GM18870 (cell line): ENCODE data around the gene PDLIM1.

Experiments used
- ATAC-seq: cut with Tn5 transposase; IDR thresholded peaks from one replicate; pipeline ENCODE4 v1.9.1; 2021; ENCODE audit warnings: moderate library complexity; ENCODE audit not compliant: unreplicated experiment

PDLIM1 gene, protein sequence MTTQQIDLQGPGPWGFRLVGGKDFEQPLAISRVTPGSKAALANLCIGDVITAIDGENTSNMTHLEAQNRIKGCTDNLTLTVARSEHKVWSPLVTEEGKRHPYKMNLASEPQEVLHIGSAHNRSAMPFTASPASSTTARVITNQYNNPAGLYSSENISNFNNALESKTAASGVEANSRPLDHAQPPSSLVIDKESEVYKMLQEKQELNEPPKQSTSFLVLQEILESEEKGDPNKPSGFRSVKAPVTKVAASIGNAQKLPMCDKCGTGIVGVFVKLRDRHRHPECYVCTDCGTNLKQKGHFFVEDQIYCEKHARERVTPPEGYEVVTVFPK

DNA sequence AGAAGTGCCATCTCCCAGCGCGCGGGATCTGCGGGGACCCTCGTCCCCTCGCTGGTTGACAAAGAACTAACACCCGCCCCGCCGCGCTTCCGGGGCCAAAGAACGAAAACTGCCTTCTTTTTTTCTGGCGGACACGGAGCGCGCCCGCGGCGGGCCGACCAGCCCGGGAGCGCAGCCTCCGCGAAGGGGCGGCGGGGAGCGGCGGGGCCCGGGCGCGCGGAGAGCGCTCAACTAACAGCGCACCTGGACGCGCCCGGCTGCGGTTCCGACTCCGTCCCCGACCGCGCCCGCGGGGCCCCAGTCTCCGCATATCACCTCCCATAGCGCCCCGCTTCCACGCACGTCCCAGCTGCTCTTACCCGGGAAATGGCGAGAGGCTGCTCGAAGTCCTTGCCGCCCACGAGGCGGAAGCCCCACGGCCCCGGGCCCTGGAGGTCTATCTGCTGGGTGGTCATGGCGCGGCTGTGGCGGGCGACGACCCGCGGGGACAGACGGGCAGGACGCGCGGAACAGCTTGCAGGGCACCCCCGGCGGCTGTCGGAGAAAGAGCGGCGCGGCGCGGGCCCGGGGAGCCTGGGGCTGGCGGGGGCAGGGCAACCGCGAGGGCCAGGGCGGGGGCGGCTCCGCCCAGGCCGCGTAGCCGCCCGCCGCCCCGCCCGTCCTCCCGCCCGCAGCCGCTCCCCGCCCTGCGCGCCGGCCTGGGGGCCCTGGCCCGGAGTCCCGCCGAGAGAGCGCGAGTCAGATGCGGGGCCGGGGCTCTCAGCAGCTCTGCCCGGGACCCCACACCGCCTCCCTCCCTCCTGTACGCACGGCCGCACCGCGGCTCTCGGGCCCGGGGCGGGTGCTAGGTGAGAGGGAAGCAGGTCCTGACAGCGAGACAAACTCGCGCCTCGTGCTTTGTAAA lies at the start of gene PDLIM1:
PDLIM1 (minus strand) TSS at position 543 of the 904 bp plus-strand sequence; CDS start at position 455, 88 bp downstream.
- no peak for ATAC-seq

DNA sequence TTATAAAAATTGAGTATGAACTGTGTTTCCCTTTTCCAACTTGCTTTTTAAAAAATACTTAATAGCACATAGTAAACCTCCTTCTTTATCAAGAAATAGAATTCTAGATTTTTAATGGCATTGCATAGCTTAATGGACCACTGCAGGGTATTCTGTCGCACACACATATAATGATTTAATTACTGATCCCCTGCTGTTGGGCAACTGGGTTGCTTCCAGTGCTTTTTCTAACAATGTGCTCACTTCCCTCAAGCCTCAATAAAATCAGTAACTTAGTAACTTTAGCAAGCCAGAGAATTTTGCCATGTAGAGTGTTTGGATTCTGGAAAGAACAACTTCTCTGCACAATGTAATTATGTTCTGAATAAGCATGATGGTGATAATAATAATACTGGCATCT lies 49.1 kb upstream of the PDLIM1 start:
- no peak for ATAC-seq

DNA sequence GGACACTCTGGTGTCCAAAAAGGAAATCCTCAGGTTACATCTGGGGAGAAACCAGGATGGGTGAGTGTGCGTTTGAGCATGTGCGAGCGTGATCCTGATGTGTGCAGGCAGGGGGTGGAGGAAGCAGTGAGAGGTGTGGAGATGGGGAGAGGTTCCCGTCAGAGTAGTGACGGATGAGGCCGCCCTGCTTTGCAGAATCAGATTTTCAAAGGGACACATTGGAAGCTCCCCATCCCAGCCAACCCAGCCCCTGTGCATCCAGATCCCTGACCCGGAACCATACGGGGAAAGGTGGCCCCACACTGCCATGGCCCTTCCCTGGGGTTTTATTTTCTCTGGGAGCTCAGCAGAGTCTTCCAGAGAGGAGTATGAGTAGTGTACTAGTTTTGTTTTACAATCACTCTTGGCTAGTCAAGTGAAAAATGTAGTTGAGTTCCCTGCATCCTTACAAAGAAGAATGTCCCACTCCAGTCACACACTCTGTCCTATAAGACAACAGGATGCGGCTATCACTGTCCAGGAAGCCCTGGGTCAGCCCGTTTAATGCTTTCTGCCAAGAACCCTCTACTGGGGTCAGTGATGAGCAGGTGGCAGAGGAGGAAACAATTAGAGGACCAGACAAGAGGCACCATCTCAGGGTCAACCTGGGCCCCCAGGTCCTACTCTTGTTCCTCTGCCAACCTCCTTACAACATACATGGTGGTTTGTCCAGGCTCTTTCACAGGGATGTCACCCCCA lies 46.8 kb upstream of the PDLIM1 start:
- no peak for ATAC-seq

- no peak for ATAC-seq
Measured at GRCh38 chr10:95336702-95337101, 45.9 kb upstream of the PDLIM1 start.

GRCh38 chr10:95335933-95336699 lies 45.3 kb upstream of the PDLIM1 start:
- no peak for ATAC-seq

DNA sequence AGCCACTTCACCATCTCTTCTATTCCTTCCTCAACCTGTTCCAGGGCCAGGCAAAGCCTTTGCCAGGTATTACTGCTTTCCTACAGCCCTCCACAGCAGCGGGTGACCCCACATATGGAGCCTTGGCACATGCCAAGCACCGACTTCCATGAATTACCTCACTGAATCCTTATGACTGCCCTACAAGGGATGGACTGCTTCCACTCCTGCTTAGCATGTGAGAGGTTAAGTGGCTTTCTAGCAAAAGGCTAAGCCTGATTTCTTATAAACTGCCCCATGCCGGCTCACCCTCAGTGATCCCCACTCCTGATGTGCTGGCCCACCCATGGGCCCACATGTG lies 44.0 kb upstream of the PDLIM1 start:
- ATAC-seq: no peak

GRCh38 chr10:95333997-95334804 lies 43.4 kb upstream of the PDLIM1 start:
- ATAC-seq: no peak

DNA sequence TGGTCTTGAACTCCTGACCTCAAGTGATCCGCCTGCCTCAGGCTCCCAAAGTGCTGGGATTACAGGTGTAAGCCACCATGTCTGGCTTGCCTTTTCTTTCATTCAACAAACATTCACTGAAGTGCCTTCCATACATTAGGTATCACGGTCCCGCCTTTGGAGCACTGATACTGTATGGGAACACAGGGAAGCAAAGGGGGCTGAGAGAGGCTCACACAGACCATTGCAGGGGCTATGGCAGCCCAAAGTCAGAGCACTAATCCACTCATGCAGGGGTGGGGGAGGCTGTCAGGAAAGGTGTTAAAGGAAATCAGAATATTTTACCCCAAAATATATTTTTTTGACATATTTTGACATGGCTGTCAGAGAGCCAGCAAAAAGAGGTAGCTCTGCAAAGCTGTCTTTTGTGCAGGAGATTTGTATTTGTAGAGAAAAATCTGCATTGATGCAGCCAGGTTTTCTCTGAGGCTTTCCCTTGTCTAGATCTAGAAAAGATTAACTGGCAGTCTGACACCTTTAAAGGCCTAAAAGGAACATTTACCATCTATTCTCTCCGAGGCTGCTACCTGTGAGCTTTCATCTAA lies 42.0 kb upstream of the PDLIM1 start:
- no peak for ATAC-seq

DNA sequence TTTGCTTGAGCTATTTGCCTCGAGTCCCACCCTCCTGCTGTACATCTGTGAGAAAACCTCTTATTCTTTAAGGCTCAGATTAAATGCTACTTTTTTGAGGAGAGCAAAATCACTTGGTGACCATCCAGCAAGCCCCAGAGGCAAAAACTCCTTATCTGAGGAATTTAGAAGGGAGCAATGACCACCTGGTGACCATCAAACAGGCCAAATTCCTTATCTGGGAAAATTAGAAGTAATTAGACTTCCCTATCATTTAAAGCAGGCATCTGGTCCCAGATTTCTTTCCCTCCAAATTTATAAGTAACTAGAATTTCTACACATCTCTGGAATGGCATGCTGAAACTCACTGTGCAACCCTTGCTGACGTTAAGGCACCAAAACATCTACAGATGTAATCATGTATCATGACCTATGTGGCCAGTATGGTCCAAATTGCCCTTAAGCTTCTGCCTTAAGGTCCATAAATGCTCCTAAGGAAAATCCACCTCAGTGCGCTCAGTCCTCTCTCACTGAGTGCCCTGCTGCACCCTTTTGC lies 40.9 kb upstream of the PDLIM1 start:
- no peak for ATAC-seq

- ATAC-seq: no peak
Measured at GRCh38 chr10:95330966-95331453, 40.2 kb upstream of the PDLIM1 start.

- no peak for ATAC-seq
Measured at GRCh38 chr10:95329296-95329695, 38.5 kb upstream of the PDLIM1 start.

- no peak for ATAC-seq
Measured at GRCh38 chr10:95328013-95328412, 37.2 kb upstream of the PDLIM1 start.

DNA sequence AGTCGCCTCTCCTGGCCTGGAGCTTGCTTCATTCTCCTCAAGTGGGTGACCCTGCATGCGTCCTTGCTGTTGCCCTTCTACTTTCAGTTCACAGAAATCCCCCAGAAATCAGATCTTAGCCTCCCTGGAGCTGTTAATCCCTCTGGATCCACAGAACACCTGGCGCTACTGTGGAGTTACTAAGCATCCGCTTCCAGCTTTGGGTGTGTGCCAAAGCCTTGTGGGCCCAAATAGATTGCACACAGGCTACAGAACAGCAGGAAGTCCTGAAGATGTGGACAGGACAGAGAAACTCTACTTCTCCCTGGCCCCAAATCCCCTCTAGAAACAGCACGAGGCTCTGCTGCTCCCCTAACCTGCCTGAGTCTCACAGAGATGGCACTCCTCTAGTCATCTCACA lies 36.6 kb upstream of the PDLIM1 start:
- no peak for ATAC-seq

GRCh38 chr10:95326396-95326795 lies 35.6 kb upstream of the PDLIM1 start:
- ATAC-seq: no peak

DNA sequence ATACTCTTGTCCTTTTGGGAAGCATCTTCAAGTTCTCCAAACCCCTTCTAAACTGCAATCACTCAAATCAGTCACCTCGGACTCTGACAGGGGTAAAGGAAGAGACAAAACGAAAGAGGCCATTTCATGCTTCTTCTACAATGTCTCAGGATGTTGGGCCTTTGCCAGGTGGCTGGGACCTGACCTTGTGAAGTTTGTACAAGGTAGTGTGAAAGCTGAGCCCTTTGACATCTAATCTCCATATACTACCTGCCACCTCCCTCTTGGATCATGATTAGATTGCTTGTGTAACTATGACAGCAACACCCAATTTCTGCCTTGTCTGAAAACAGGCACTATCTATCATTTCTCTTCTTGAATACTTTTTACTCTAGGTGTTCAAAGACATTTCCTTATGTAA lies 35.1 kb upstream of the PDLIM1 start:
- no peak for ATAC-seq

DNA sequence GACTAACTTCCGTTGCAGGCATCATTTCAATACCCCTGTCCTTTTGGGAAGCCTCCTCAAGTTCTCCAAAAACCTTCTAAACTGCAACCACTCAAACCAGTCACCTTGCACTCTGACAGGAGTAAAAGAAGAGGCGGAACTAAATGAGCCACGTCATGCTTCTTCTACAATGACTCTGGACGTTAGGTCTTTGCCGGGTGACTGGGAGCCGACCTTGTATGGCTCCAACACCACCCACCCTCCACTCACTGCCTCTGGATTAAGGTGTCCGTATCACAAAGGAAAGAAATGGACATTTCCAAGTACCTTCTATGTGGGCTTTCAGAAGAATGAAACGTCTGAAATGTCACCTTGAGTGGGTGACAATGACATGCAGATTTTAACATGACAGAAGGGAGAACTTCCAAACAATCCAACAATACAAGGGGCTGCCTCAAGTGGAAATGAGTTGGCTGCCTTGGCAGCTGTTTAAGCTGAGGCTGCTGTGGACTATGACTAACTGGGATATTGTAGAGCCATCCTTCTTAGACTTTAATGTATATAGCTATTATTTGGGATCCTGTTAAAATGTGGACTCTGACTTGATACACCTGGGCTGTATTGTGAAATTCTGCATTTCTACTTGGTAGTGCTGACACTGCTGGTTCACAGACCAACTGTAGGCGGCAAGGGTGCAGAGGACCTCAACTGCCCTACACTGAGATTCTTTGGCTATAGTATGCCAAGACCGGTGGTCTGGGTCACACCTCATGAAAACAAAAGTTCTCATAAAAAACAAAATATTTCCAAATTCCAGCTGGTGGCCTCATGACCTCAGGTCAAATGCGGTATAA lies 33.8 kb upstream of the PDLIM1 start:
- ATAC-seq: no peak

GRCh38 chr10:95321554-95322301 lies 30.9 kb upstream of the PDLIM1 start:
- ATAC-seq: no peak

DNA sequence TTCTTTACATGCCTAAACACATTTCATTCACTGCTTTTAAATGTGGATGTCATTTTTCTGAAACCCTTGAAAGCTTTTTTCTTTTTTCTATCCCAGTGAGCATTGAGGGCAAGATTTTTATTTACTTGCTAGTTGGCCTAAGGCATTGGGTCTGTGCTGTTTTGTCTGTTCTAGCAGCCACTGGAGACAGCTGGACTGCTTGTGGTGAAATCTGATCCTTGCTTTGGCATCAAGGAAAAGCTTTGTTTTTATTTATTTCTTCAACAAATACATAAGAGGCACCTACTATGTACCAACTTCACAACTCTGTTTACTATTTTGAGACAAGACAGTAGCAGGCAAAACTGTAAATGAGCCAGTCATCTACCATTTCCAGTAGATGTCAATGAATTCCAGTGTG lies 28.4 kb upstream of the PDLIM1 start:
- ATAC-seq: no peak
